Activated CD4-positive, alpha-beta T cell treated with anti-CD3 and anti-CD28 coated beads, Interleukin-2, Interleukin-4, amounts not matched to agents 100 ng/mL and 50 ng/mL, durations not matched to agents 16 hours and 8 hours (primary cell): ENCODE results near the gene EIF4G1.
"Not testable (repeated sequence)": the region's sequence is repeated elsewhere in the genome, so short reads cannot be mapped to it uniquely, and the experiment has no call there.

ENCODE experiments used
- DNase-seq: peaks from one replicate; pipeline ENCODE4 v3.0.0-alpha.2; 2020; ENCODE audit warnings: low spot score

The EIF4G1 gene

GRCh38 chr3:184334470-184335158 lies 20.2 kb downstream of the EIF4G1 start:
- peak; percentile 56 for DNase-seq

DNA sequence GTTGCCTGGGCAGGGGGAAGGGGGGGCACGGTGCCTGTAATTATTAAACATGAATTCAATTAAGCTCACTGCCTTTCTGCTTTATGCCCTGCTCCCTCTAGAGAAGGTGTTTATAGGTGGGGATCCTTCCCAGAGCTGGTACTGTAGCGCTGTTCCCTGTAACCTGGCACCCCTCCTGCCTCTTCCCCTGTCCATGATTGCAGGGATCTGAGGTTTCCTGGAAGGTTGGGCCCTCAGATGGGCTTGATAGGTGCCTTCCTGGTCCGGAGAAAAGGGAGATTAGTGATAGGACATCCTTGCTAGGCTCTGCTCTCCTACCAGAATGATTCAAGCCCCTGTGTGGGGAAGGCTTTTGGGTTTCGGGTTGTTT lies 20.9 kb downstream of the EIF4G1 start:
- DNase-seq = no peak

- peak; percentile 87 for DNase-seq
Measured at GRCh38 chr3:184335661-184336546, 21.5 kb downstream of the EIF4G1 start.

- DNase-seq = no peak
Measured at GRCh38 chr3:184336547-184337398, 22.4 kb downstream of the EIF4G1 start.

DNA sequence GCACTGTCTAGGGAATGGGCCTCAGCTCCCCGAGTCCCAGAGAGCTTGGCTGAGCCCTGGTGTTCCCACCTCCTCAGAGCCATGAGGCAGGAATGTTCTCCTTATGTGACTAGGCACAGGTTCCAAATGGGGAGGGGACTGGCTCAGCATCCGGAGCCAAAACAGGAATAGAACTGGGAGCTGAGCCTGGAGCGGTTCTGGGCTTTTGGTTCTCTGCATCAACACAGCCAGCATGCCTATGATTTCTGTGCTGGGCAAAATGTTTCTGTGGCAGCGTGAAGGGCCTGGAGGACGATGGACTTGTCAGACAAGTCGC lies 23.0 kb downstream of the EIF4G1 start, which contains the start of gene FAM131A:
FAM131A (plus strand) TSS at position 202 of the 316 bp plus-strand sequence; CDS start at position 233, 31 bp downstream.
- DNase-seq = no peak

DNA sequence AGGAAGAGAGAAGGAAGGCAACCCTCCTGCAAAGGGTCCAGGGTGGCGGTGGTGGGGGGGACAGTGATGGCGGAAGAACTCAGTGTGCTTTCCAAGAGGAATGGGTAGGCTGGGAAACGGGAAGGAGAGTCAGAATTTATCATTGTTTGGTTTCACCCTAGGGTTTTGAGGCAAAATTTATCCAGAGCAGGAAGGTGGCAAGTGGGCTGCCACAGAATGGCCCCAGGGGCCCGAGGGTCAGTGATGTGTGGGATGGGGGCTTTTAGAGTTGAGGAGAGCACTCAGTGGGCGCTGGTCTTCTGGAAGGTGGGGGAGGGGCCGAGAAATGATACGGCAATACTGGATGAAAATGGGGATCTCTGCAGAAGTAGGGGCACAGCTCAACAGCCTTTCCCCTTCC lies 23.6 kb downstream of the EIF4G1 start:
- no peak for DNase-seq

GRCh38 chr3:184338511-184338945 lies 24.1 kb downstream of the EIF4G1 start:
- no peak for DNase-seq

DNA sequence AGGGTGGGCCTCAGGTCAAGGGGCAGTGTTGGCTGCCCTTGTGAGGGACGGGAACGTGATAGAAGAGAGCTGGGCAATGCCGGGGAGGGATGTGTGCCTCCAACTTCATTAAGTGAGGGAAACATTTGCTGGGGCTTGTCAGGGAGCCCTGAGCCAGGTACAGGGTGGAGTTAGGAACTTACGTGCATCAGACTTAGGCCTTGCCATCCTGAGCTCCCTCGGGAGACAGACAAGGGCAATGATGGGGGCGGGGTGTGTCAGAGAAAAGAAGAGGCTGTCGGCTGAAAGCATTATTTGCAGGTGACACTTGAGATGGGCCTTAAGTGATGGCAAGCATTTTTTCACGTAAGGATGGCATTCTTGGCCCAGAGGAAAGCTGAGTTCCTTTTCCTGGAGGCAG lies 24.6 kb downstream of the EIF4G1 start:
- DNase-seq = no peak

DNA sequence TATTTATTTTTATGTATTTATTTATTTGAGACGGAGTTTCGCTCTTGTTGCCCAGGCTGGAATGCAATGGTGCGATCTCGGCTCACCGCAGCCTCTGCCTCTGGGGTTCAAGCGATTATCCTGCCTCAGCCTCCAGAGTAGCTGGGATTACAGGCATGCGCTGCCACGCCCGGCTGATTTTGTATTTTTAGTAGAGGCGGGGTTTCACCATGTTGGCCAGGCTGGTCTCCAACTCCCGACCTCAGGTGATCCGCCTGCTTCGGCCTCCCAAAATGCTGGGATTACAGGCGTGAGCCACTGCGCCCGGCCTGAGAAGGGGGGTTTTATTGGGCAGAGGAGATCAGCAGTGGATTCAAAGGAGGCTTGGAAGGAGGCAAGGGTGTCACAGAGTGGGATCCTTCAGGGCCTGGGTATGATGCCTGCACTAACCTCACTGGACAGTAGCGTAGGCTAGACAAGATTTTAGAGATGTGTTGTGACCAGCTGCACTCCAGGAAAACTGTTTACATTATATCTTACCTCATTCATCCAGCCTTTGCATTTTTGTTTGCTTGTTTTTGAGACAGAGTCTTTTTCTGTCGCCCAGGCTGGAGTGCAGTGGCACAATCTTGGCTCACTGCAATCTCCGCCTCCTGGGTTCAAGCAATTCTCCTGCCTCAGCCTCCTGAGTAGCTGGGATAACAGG lies 25.2 kb downstream of the EIF4G1 start:
- not testable (repeated sequence) for DNase-seq

DNA sequence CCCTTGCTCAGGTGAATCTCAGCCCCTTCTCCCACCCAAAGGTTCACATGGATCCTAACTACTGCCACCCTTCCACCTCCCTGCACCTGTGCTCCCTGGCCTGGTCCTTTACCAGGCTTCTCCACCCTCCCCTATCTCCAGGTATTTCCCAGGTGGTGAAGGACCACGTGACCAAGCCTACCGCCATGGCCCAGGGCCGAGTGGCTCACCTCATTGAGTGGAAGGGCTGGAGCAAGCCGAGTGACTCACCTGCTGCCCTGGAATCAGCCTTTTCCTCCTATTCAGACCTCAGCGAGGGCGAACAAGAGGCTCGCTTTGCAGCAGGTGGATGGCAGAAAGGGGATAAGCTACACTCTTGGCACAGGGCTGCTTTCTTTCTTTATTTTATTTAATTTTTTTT lies 27.5 kb downstream of the EIF4G1 start:
- no peak for DNase-seq

DNA sequence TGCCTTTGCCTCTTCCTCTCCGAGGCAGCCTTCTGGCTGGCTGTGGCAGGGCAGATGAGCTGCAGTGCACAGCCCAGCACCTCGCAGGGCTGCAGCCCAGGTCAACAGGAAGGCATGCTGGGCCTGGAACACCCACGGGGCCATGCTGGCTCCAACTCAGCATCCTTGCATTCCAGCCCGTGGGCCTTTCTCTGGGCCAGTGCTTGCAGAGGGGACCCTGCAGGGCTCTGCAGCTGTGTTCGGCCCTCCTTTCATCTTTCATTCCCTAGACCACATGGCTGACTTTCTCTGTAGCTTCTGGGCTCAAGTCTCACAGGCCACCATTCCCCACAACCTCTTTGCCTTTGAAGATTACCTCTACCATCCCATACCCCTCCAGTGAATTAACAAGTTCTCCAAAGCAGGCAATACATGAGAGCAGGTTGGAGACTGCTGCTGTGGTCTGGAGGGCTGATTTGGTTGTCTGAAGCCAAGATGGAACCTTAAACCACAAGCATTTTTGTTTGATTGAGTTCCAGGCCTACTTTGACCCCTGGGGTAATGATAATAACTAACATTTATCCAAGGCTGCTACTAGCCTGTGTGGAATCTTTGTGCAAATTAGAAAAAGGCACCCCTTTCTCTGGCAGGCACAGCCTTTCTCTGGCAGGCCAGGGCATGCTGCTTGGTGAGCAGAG lies 28.9 kb downstream of the EIF4G1 start:
- DNase-seq = no peak

GRCh38 chr3:184344579-184345316 lies 30.3 kb downstream of the EIF4G1 start:
- no peak for DNase-seq

DNA sequence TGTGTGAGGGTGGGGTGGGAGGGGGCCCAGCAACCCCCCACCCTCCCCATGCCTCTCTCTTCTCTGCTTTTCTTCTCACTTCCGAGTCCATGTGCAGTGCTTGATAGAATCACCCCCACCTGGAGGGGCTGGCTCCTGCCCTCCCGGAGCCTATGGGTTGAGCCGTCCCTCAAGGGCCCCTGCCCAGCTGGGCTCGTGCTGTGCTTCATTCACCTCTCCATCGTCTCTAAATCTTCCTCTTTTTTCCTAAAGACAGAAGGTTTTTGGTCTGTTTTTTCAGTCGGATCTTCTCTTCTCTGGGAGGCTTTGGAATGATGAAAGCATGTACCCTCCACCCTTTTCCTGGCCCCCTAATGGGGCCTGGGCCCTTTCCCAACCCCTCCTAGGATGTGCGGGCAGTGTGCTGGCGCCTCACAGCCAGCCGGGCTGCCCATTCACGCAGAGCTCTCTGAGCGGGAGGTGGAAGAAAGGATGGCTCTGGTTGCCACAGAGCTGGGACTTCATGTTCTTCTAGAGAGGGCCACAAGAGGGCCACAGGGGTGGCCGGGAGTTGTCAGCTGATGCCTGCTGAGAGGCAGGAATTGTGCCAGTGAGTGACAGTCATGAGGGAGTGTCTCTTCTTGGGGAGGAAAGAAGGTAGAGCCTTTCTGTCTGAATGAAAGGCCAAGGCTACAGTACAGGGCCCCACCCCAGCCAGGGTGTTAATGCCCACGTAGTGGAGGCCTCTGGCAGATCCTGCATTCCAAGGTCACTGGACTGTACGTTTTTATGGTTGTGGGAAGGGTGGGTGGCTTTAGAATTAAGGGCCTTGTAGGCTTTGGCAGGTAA lies 31.1 kb downstream of the EIF4G1 start:
- DNase-seq = no peak

- DNase-seq = no peak
Measured at GRCh38 chr3:184346480-184347190, 32.2 kb downstream of the EIF4G1 start.

- DNase-seq = no peak
Measured at GRCh38 chr3:184347321-184348056, 33.1 kb downstream of the EIF4G1 start.

GRCh38 chr3:184348057-184348382 lies 33.6 kb downstream of the EIF4G1 start:
- no peak for DNase-seq

- DNase-seq = no peak
Measured at GRCh38 chr3:184349563-184350470, 35.4 kb downstream of the EIF4G1 start.
